Neural cell (in vitro differentiated cells): Measurements from ENCODE around the gene ROPN1B. TPM values are rescaled to one million over a fixed set of nuclear protein-coding genes. Genes with fewer than 3 reads are reported as not detected.
"Not testable (repeated sequence)": the region's sequence is repeated elsewhere in the genome, so short reads cannot be mapped to it uniquely, and the experiment has no call there.

Experiments
- H2AFZ ChIP-seq: fragments of 200-600, 300-800 bp; sonication (generic), shearing (Covaris generic); 2 replicates; pipeline ENCODE4 v1.6.0; 2014; ENCODE audit warnings: low read depth, mild to moderate bottlenecking, antibody characterized with exemption, low read length, moderate library complexity
- H3F3A ChIP-seq: fragments of 200-600 bp; shearing (Covaris generic); 2 replicates; pipeline ENCODE4 v1.6.1; 2016; ENCODE audit warnings: mild to moderate bottlenecking, moderate library complexity, mixed read lengths, antibody characterized with exemption, low read length; ENCODE audit not compliant: insufficient read depth, poor library complexity, severe bottlenecking
- H3K27ac ChIP-seq: fragments of 200-600, 300-800 bp; sonication (generic), shearing (Covaris generic); 2 replicates; pipeline ENCODE4 v1.5.1; 2014; ENCODE audit warnings: mild to moderate bottlenecking, low read length, moderate library complexity
- H3K27me3 ChIP-seq: fragments of 300-800, 200-600 bp; sonication (generic), shearing (Covaris generic); 2 replicates; pipeline ENCODE4 v1.6.0; 2014; ENCODE audit warnings: mild to moderate bottlenecking, low read depth, low read length, moderate library complexity; ENCODE audit not compliant: insufficient read depth
- H3K36me3 ChIP-seq: fragments of 300-800, 200-600 bp; sonication (generic), shearing (Covaris generic); 2 replicates; pipeline ENCODE4 v1.5.1; 2014; ENCODE audit warnings: mild to moderate bottlenecking, antibody characterized with exemption, low read length, moderate library complexity; ENCODE audit not compliant: insufficient read depth
- H3K4me2 ChIP-seq: fragments of 300-800, 200-600 bp; sonication (generic), shearing (Covaris generic); 2 replicates; pipeline ENCODE4 v1.6.0; 2014; ENCODE audit warnings: mild to moderate bottlenecking, low read length
- H3K4me3 ChIP-seq: fragments of 300-800, 200-600 bp; sonication (generic), shearing (Covaris generic); 2 replicates; pipeline ENCODE4 v1.5.1; 2014; ENCODE audit warnings: mild to moderate bottlenecking, low read length, moderate library complexity
- H3K79me2 ChIP-seq: fragments of 200-600 bp; shearing (Covaris generic); replicated peaks from 2 replicates; pipeline ENCODE4 v1.6.0; 2014; ENCODE audit warnings: mild to moderate bottlenecking, low read length, moderate library complexity; ENCODE audit not compliant: insufficient read depth
- H3K9ac ChIP-seq: fragments of 300-800, 200-600 bp; sonication (generic), shearing (Covaris generic); 2 replicates; pipeline ENCODE4 v1.6.1; 2016; ENCODE audit warnings: mild to moderate bottlenecking, low read length, mixed read lengths
- H3K9me2 ChIP-seq: fragments of 200-600 bp; shearing (Covaris generic); 2 replicates; pipeline ENCODE4 v1.6.1; 2016; ENCODE audit warnings: mild to moderate bottlenecking, low read length, mixed read lengths; ENCODE audit not compliant: insufficient read depth
- H3K9me3 ChIP-seq: fragments of 200-600, 300-800 bp; sonication (generic), shearing (Covaris generic); 2 replicates; pipeline ENCODE4 v1.6.1; 2016; ENCODE audit warnings: mild to moderate bottlenecking, mixed run types, low read length, moderate library complexity, mixed read lengths
- H4K20me1 ChIP-seq: fragments of 200-600 bp; shearing (Covaris generic); 2 replicates; pipeline ENCODE4 v1.6.1; 2016; ENCODE audit warnings: mild to moderate bottlenecking, mixed run types; ENCODE audit not compliant: insufficient read depth
- POLR2AphosphoS5 ChIP-seq: IDR thresholded peaks from 2 replicates; pipeline ENCODE4 v1.6.1; 2012
- RAD21 ChIP-seq: fragments of 450-650 bp; conservative IDR thresholded peaks from 2 replicates; pipeline ENCODE4 v1.6.1; 2014; ENCODE audit warnings: antibody characterized with exemption, mild to moderate bottlenecking, moderate library complexity
- SMC3 ChIP-seq: fragments of 450-650 bp; conservative IDR thresholded peaks from 2 replicates; pipeline ENCODE4 v1.6.1; 2014; ENCODE audit warnings: antibody characterized with exemption, mild to moderate bottlenecking, moderate library complexity; ENCODE audit not compliant: poor library complexity
- polyA plus RNA-seq: library from polyadenylated mRNA; depleted of rRNA; stranded (reverse); fragments of >200 nt; gene quantifications from 2 replicates; pipeline ENCODE4 v1.2.3, GENCODE V29; 2014
- TF ChIP-seq, protein P1 (sequence below): fragments of 450-650 bp; IDR thresholded peaks from 2 replicates; pipeline ENCODE4 v1.5.1; 2014; ENCODE audit warnings: antibody characterized with exemption, mild to moderate bottlenecking, moderate library complexity; ENCODE audit not compliant: poor library complexity, severe bottlenecking

ROPN1B gene
- polyA plus RNA-seq, 1 donor from 2014 or later, result 0.11 TPM

- not testable (repeated sequence) for H3F3A ChIP-seq, H3K9me3 ChIP-seq, H3K36me3 ChIP-seq, H3K79me2 ChIP-seq, H4K20me1 ChIP-seq, H3K9me2 ChIP-seq
- Histone ChIP-seq H3K27me3 (peaks cover 17% of the 10 kb centered on the region), H3K9ac (peak overlapping the region; percentile 53), H2AFZ (peak overlapping the region; percentile 30), H3K4me3 (peak overlapping the region; percentile 62), H3K27ac (peak overlapping the region; percentile 27), H3K4me2 (peak overlapping the region; percentile 26)
- TF ChIP-seq RAD21, result peak; percentile 58
- TF ChIP-seq, protein P1, sequence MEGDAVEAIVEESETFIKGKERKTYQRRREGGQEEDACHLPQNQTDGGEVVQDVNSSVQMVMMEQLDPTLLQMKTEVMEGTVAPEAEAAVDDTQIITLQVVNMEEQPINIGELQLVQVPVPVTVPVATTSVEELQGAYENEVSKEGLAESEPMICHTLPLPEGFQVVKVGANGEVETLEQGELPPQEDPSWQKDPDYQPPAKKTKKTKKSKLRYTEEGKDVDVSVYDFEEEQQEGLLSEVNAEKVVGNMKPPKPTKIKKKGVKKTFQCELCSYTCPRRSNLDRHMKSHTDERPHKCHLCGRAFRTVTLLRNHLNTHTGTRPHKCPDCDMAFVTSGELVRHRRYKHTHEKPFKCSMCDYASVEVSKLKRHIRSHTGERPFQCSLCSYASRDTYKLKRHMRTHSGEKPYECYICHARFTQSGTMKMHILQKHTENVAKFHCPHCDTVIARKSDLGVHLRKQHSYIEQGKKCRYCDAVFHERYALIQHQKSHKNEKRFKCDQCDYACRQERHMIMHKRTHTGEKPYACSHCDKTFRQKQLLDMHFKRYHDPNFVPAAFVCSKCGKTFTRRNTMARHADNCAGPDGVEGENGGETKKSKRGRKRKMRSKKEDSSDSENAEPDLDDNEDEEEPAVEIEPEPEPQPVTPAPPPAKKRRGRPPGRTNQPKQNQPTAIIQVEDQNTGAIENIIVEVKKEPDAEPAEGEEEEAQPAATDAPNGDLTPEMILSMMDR, result peak; percentile 82
- TF ChIP-seq SMC3, result peak; percentile 64
- peak; percentile 25 for TF ChIP-seq POLR2AphosphoS5
Measured at GRCh38 chr3:125971997-125972944, 3.3 kb downstream of the ROPN1B start.

- not testable (repeated sequence) for H3K9me2 ChIP-seq
Measured at GRCh38 chr3:125975245-125976002, 6.4 kb downstream of the ROPN1B start.

DNA sequence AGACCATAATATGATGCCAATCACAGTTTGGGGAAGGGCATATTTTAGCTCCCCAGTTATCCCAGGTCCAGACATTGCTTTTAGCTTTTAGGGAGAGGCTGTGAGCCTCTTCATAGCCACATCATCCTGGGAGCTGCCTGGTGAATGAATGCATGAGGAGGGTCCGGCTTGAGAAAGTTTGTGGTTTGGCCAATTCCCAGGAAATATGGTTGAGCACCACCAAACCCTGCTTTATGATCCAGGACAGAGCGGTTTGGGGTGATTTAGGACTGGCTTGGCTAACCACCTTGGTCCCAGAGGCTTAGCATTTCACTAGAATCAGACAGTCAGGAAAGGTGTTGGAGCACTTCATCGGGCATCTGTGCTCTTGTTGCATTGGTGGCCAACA is 7.0 kb downstream of the ROPN1B start:
- not testable (repeated sequence) for H2AFZ ChIP-seq, H3K9me3 ChIP-seq, H3K9me2 ChIP-seq, H4K20me1 ChIP-seq, H3K4me3 ChIP-seq, H3K79me2 ChIP-seq, H3K9ac ChIP-seq, H3K27me3 ChIP-seq, H3K27ac ChIP-seq, H3K36me3 ChIP-seq, H3K4me2 ChIP-seq, H3F3A ChIP-seq

More at GRCh38 chr3:125975245-125976002, 6.4 kb downstream of the ROPN1B start:
- not testable (repeated sequence) for H3K79me2 ChIP-seq, H3K9me3 ChIP-seq, H2AFZ ChIP-seq, H3K4me2 ChIP-seq, H4K20me1 ChIP-seq, H3F3A ChIP-seq, H3K9ac ChIP-seq, H3K36me3 ChIP-seq, H3K4me3 ChIP-seq, H3K27ac ChIP-seq
- H3K27me3 ChIP-seq, result peaks cover 13% of the 10 kb centered on the region

DNA sequence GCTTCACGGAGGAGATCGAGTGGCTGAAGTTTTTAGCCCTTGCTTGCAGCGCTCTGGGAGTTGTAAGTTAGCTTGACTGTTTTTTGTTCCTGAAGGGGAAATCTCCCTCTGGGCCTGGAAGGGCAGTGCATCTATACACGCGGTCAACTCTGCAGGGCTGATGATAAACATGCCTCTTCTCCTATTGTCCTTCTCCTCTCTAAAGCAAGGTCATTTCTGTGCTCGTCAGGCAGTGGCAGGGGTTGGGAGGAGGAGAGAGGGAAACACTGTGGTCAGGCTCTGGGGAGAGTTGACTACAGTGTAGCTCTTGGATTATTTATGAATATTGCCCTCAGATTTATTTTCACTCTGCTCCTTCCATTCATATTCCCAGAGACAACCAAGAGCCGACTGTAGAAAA is 8.1 kb downstream of the ROPN1B start:
- not testable (repeated sequence) for H3K27ac ChIP-seq, H3K9ac ChIP-seq, H3K79me2 ChIP-seq, H3K36me3 ChIP-seq, H3K9me3 ChIP-seq, H3K27me3 ChIP-seq, H3F3A ChIP-seq, H4K20me1 ChIP-seq, H2AFZ ChIP-seq, H3K9me2 ChIP-seq, H3K4me2 ChIP-seq, H3K4me3 ChIP-seq

- H3K9me3 ChIP-seq, H3F3A ChIP-seq, H4K20me1 ChIP-seq, H3K27ac ChIP-seq, H3K27me3 ChIP-seq, H3K36me3 ChIP-seq, H3K9me2 ChIP-seq, H3K4me2 ChIP-seq, H3K9ac ChIP-seq, H2AFZ ChIP-seq, H3K4me3 ChIP-seq, H3K79me2 ChIP-seq: not testable (repeated sequence)
Measured at GRCh38 chr3:125984951-125985350, 16.0 kb downstream of the ROPN1B start.
